NCI-H446 (cell line): ENCODE measurements around the gene MRLN.
"Not testable (repeated sequence)": the region's sequence is repeated elsewhere in the genome, so short reads cannot be mapped to it uniquely, and the experiment has no call there.

Source experiments
- DNase-seq, 2 experiments: peaks; one replicate each; lab custom pipeline; 2025; lab: John Stamatoyannopoulos, UW

Gene MRLN

DNA sequence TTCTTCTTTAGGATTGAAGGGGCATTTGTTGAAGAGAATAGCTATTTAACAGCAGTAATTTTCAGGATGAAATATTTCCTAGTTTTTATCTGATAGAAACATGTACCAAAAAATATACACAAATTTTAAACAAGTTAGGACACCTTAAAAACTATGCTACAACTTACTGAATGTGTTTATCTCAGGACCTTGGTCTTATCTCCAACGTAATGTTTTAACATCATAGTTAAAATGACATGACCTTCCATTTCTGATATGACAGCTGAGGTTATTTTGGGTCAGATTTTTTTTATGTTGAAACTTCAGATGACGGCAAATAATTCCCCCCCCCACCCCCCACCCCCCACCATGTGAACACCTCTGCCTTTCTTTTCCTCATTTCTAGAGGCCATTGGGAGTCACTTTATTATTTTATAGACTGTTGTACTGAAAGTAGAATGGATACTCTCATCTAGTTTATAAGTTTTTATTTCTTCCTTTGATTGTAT lies 8.0 kb downstream of the MRLN start:
- no peak for DNase-seq

DNA sequence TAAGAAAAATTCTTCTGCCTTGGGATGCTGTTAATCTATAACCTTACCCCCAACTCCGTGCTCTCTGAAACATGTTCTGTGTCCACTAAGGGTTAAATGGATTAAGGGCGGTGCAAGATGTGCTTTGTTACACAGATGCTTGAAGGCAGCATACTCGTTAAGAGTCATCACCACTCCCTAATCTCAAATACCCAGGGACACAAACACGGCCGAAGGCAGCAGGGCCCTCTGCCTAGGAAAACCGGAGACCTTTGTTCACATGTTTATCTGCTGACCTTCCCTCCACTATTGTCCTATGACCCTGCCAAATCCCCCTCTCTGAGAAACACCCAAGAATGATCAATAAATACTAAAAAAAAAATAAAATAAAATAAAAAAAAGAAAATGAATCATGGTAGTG lies 8.5 kb downstream of the MRLN start:
- not testable (repeated sequence) for DNase-seq

DNA sequence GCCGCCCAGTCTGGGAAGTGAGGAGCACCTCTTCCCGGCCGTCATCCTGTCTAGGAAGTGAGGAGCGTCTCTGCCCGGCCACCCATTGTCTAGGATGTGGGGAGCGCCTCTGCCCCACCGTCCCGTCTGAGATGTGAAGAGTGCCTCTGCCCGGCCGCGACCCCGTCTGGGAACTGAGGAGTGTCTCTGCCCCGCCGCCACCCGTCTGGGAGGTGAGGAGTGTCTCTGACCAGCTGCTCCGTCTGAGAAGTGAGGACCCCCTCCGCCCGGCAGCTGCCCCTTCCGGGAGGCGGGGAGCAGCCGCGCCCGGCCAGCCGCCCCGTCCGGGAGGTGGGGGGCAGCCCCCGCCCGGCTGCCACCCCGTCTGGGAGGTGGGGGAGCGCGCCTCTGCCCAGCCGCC lies 9.1 kb downstream of the MRLN start:
- DNase-seq: not testable (repeated sequence)

DNA sequence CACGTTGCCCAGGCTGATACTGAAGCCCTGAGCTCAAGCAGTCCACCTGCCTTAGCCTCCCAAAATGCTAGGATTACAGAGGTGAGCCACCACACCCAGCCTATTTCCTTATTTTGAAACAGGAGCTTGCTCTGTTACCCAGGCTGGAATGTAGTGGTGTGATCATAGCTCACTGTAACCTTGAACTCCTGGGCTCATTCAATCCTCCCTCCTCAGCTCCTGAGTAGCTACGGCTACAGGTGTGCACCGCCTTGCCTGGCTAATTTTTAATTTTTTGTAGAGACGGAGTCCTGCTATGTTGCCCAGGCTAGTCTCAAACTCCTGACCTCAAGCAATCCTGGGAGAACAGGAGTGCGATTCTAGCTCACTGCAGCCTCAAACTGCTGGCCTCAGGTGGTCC lies 11.7 kb downstream of the MRLN start:
- DNase-seq: no peak

DNA sequence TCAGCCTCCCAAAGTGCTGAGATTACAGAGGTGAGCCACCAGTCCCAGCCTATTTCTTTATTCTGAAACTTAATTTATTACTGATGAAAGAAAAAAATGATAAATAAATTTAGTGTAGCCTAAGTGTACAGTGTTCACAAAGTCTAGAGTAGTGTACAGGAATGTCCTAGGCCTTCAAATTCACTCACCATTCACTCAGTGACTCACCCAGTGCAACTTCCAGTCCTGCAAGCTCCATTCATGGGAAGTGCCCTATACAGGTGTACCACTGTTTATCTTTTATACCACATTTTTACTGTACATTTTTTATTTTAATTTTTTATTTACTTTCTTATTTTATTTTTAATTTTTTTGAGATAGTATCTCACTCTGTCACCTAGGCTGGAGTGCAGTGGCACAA lies 12.2 kb downstream of the MRLN start:
- no peak for DNase-seq

DNA sequence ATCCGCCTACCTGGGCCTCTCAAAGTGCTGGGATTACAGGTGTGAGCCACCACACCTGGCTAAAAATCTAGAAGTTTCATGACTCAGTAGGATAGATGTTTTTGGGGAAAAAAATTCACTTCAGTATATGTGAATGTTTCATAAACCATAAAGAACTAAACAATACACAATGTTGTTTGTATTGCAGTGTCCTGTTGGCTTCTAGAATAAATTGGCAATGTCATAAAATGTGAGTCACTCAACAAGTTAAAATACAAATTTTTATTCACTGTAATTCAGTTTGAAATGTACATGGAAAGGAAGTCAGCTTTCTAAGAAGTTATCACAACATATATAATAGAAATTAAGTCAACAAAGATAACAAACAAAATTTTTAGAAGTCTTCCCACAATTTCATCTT lies 16.5 kb downstream of the MRLN start:
- no peak for DNase-seq

DNA sequence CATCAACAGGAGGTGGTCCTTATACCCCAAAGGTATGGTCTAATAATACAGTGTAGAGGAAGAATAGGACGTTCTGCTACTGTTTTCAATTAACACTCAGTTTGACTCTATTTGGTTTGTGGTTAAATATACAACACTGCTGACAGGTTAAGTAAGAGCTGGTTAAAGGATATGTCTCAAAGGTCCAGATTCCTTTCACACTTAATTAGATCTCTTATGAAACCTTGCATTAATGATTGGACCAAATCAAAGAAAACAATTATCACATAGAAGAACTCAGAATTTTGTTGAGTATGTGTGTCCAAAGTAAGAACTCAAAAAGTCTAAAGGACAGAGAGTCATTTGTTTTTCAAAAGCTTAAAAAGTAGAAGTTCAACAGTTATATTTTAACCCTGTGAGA lies 18.0 kb downstream of the MRLN start:
- DNase-seq: no peak

DNA sequence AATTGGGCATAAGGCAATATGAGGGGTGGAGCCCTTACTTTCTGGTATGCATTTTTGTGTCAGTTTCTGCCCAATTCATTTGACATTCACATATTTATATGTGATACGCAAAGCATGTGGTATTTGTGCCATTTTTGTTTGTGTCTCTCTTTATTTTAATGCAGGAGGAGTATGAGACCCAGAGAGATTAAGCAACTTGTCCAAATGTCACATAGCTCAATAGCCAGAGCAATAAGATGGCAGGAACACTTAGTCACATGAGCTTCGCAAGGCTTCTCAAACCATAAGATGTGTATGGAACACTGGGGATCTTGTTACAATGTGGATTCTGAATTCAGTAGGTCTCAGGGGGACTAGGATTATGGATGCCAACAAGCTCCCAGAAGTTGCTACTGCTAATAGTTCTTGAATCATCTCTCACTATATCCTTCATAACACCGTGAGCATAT lies 19.2 kb downstream of the MRLN start:
- no peak for DNase-seq

DNA sequence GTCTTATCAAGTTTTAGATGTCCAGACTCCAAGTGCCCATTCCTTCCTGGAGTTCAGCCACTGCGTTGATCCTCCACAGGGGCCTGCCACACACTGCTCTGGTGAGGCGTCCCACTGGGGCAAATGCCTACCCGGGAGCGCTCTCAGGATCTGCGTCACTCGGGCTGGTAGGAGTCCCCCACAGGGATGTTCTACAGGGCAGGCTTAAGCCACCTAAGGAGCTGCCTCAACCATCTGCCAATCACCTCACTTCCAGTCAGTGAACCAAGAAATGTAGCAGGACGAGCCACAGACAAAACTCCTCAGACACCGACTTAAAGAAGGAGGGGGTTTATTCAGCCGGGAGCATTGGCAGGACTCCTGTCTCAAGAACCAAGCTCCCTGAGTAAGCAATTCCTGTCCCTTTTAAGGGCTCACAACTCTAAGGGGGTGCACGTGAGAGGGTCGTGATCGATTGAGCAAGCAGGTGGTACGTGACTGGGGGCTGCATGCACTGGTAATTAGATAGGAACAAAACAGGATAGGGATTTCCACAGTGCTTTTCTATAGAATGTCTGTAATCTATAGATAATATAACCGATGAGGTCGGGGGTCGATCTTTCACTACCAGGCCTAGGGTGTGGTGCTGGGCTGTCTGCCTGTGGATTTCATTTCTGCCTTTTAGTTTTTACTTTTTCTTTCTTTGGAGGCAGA lies 19.8 kb downstream of the MRLN start:
- not testable (repeated sequence) for DNase-seq

DNA sequence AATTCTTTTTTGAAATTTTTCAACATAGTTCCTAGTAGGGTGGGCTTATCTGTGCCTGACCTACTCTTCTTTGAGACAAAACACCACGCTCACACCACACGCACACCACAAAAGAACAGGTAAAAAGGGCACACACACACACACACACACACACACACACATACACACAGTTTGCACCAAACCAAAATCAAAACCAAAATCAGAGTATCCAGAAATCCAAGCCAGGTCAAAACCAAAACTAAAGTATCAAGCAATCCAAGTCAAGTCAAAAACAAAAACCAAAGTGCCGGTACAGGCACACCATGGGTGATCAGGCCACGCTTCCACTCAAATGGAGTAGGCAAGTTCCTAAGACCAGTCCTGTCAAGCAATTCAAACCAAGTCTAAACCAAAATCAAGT lies 20.4 kb downstream of the MRLN start:
- DNase-seq: not testable (repeated sequence)

DNA sequence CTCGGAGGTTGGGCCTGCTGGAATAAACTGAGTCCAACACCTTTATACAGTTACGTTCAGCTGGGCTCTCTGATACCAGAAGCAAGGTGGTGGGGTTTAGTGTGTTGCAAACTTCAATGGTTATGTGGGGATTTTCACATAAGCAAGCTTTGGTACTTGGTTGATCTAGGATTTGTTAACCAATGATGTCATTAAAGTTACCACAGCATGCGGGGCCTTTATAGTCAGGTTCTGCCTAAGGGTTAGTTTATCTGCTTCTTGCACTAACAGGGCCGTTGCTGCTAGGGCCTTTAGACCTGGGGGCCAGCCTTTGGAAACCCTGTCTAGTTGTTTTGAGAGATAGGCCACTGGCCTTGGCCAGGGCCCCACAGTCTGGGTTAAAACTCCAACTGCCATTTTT lies 24.1 kb downstream of the MRLN start:
- not testable (repeated sequence) for DNase-seq

DNA sequence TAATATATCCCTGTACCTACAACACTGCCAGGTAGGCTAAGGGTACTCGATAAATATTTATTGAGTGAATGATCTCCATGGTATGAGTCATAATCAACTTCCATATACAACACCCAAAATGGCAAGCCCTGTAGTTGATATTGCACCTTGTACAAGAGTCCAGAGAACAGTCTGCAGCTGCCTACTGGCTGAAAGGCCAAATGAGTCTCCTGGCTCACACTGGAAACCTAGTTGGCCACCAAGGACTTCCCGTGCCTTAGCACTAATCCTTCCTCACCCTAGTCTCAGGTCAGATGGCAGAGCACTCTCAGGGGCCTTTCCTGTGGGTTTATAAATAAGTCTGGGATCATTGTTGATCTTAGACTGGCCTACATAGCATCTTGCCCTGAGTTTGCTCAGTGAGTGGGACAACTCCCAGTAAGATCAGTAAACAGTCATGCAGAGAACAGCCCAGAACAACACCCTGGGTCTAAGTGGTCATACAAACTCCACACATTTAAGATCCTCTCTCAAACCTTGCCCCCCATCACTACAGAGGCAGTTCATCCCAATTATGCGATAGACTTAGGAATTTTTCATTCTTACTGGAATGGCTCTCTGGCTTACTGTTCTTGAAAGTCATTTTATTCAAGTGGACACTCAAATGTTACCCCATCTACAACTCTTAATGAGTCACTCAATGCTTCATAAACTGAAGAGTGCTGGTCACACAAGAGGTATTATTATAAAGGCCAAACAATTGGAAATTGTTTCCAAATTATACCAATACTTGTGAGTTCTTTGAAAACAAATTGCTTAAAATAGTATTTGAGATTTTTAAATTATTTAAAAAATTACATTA lies 28.9 kb downstream of the MRLN start:
- no peak for DNase-seq

DNA sequence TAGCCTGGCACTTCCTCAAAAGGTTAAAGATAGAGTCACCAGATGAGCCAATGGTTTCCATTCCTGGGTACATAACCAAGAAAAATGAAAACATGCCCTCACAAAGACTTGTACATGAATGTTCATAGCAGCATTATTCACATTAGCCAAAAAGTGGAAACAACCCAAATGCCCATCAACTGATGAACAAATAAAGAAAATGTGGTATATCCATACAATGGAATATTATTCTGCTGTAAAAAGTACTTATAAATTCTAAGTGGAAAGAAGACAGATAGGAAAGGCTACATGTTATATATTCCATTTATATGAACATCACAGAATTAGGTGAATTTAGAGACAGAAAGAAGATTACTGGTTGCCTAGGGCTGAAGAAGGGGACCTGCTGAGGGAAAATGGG lies 32.9 kb downstream of the MRLN start:
- DNase-seq: no peak

DNA sequence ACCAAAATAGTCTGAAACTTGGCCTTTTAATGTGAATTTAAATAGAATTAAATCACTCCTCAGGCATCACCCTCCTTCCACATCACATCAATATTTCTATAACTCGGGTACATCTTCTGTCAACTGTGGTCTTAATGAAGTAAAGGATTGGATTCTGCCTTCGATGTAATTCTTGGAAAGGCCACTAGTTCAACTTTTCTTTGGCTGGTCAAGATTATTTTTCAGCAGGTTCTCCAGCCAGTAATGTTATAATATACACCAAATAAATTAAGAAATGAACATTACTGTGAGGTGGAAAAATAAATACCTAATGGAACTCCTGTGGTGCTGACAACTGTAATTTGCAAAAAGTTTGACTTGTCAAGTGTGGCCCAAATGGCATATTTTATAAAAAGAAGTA lies 33.9 kb downstream of the MRLN start:
- DNase-seq: no peak

DNA sequence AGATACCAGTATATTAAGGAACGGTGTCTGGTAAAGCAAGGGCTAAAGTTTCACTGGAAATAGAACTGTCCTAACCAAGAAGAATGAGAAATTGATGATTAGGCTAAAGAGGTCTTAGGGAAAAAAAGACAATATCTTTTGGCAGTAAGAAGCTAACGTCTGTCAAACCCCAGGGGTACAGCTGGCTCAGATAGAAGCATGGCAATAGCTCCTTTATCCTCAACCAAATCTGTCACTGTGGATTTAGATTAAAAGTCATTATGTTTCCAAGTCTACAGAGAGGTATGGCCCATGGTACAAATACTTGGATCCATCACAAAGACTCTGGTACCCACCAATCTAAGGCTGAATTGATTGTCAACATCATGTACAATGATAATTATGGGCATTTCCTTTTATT lies 35.0 kb downstream of the MRLN start:
- no peak for DNase-seq

DNA sequence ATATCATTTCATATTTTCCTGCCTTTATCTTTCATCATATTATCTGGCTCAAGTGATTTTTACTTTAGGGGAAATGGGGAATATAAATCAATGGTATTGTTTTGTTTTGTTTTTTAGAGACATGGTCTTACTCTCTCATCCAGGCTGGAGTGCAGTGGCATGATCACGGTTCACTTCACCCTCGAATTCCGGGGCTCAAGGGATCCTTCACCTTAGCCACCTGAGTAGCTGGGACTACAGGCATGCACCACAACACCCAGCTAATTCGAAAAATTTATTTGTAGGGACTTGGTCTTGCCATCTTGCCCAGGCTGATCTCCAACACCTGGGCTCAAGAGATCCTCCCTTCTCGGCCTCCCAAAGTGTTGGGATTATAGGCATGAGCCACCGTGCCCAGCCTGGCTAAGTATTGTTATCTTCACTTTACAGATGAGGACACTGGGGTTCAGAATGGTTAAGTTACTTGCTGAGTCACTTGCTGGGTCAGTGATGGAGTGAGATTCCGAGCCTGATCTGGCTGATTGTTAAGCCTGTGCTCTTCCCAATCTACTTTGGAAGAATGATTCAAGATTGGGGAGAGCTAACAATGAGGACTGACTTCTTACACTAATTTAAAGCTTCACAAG lies 39.9 kb downstream of the MRLN start:
- DNase-seq: no peak

DNA sequence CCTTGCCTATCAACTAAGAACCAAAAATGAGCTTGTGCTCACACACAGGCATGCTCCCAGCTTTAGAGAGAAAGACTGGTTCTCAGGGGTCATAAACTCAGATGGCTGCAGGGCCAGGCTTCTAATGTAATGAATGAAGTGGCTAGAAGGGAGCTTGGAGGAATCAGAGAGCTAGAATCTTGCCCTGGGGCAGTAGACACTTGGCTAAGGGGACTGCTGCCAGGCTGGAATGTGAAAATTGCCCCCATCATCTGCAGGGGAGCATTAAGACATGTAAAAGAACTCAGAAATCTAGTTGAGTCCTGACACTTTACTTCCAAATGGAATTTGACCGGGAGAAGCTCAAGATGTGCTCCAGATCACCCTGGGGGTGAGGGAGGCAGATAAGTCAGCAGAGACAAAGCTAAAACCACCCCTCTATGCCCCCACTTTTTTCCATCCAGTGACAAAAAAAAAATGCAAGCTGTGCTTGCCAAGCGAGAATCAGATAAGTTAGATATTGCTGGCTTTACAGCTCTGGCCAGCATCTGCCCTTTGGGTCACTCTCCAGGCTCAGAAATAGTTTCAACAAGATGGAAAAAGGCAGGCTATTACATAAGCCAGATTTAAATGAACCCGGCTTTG lies 41.3 kb downstream of the MRLN start:
- no peak for DNase-seq

DNA sequence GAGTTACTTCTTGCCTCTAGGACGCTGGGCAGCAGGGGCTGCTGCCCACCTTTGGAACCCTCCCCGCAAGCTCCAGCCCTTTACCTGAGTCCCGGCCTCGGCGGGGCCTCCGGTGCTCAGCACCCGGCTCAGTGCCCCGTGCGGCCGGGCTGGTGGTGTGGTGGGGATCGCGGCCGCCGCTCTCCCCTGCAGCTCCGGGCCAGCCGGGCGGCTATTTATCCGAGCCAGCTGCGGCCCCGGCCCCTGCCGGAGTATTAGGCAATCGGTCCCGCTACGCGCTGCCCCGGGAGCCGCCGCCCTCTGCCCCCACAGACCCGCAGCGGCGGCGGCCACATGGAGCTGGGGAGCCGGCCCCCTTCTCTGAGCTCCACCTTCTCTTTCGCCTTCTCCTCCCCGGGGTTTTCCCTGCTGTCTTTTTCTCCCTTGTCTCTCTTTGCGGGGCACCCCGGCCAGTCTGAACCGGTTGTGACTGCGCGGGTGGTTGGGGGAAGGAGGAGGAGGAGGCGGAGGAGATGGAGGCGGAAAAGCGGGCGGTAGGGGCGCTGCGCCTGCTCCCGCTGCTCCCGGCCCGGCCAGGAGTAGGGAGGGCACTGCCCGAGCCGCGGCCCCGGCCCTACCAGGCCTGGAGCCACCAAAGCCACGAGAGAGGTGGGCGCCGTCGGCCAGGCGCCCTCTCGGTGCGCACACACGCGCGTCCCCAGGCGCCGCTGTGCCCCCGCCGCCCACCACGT lies 43.7 kb downstream of the MRLN start, which contains the start of gene SLC16A9:
Gene SLC16A9 (minus strand): TSS at position 456 of the 731 bp plus-strand sequence. CDS start 25,559 bp downstream, outside the sequence.
- DNase-seq: peak; percentile 20 to 50

DNA sequence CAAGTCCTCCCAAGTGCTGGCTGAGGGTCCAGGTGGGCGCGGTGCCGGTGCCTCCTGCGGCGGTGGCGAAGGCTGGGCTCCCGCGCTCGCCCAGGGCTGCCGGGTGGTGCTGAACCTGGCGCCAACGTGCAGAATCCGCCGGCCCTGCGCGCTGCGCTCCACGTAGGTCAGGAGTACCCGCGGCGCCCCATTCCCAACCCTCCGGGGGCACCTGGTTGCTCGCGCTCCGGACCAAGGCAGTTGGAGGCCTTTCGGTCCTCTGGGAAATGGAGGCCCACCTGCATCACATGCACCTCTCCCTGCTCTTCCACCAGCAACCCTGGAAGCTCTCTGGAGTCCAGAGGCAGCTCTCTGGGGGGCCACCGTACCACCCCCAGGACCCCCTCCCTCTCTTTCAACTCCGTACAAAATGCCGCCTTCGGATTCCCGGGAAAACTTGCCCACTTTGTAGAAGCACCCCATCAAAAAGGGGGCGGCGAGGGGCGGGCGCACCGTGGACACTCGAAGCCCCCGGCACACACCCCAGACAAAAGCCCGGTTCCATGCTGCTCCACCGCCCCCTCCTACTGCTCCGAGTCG lies 44.4 kb downstream of the MRLN start:
- peak in 1 of 2 experiments; percentile 2 for DNase-seq

DNA sequence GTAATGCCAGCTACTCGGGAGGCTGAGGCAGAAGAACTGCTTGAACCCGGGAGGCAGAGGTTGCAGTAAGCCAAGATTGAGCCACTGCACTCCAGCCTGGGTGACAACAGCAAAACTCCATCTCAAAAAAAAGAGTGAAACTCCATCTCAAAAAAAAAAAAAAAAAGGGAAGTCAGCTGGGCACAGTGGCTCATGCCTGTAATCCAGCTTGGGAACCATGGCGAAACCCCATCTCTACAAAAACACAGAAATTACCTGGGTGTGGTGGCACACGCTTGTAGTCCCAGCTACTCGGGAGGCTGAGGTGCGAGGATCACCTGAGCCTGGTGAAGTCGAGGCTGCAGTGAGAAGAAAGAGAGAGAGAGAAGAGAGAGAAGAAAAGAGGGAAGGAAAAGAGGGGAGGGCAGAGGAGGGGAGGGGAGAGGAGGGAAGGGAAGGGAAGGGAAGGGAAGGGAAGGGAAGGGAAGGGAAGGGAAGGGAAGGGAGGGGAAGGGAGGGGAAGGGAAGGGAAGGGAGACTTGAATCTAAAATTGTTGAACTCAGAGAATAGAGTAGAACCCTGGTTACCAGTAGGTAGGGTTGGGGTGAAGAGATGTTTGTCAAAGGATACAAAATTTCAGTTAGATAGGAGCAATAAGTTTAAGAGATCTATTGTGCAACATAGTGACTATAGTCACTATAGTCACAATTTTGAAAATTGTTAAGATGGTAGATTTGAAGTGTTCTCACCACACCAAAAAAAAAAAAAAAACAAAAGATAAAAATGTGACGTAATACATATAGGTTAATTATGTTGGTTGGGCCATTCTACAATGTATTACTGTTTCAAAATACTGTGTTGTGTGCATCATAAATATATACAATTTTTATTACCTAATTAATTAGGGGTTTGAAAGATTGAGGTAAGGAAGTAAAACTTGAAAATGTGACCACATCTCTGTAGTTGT lies 46.1 kb downstream of the MRLN start:
- DNase-seq: no peak
